Lower leg skin (tissue), 3 donors: ENCODE measurements around the gene NEB.

ENCODE experiments used
- POLR2A ChIP-seq, 2 donors: fragments of 450-650 bp; IDR thresholded peaks; one replicate each; pipeline ENCODE4 v1.6.1; 2016 to 2017; ENCODE audit warnings: antibody characterized with exemption in 2 of 2, mild to moderate bottlenecking in 1 of 2, moderate library complexity in 1 of 2
- TF ChIP-seq, protein P1 (sequence below), 3 donors: fragments of 450-650 bp; IDR thresholded peaks; one replicate each; pipeline ENCODE4 v1.5.1; 2016; ENCODE audit warnings: antibody characterized with exemption in 3 of 3, mild to moderate bottlenecking in 3 of 3, moderate library complexity in 2 of 3

DNA sequence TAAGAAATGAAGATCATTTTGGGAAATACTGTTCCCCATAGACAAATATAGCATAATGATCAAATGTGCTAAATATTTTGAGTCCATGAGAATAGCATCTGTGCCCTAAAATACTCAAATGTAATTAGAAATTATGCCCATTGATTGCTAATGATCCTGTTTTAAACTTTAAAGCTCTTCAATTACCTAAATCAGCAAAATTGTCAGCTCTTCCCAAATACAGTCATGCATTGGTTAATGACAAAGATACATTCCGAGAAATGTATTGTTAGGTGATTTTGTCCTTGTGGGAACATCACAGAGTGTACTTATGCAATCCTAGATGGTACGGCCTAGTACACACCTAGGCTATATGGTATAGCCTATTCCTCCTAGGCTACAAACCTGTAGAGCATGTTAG, 89.7 kb downstream of the NEB start:
- TF ChIP-seq, protein P1, sequence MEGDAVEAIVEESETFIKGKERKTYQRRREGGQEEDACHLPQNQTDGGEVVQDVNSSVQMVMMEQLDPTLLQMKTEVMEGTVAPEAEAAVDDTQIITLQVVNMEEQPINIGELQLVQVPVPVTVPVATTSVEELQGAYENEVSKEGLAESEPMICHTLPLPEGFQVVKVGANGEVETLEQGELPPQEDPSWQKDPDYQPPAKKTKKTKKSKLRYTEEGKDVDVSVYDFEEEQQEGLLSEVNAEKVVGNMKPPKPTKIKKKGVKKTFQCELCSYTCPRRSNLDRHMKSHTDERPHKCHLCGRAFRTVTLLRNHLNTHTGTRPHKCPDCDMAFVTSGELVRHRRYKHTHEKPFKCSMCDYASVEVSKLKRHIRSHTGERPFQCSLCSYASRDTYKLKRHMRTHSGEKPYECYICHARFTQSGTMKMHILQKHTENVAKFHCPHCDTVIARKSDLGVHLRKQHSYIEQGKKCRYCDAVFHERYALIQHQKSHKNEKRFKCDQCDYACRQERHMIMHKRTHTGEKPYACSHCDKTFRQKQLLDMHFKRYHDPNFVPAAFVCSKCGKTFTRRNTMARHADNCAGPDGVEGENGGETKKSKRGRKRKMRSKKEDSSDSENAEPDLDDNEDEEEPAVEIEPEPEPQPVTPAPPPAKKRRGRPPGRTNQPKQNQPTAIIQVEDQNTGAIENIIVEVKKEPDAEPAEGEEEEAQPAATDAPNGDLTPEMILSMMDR (IDR thresholded peaks at IDR 0.05) = no peak
- no peak for TF ChIP-seq POLR2A (IDR thresholded peaks at IDR 0.05)
